Measurements from ENCODE around the gene ACP2. TPM values are rescaled to one million over a fixed set of nuclear protein-coding genes. Genes with fewer than 3 reads are reported as not detected.
A peak's percentile ranks its signal among the peaks of the same experiment; 100 is the strongest.

Gene ACP2
- total RNA-seq, 1 experiment from 2014 or later: 23.5 TPM

GRCh38 chr11:47229161-47229560 lies 19.5 kb downstream of the ACP2 start:
- no peak for TF ChIP-seq CTCF (IDR thresholded peaks at IDR 0.05; ENCODE audit: unreplicated experiment)
- Mint-ChIP-seq H3K27ac (ENCODE audit: unreplicated experiment) (no peak overlapping the region), H3K36me3 (ENCODE audit: insufficient read depth, unreplicated experiment) (no peaks in the 10 kb centered on the region), H3K9me3 (ENCODE audit: low read depth, unreplicated experiment) (no peaks in the 10 kb centered on the region), H3K4me3 (ENCODE audit: low read depth, unreplicated experiment) (no peak overlapping the region), H3K27me3 (ENCODE audit: unreplicated experiment) (no peaks in the 10 kb centered on the region), H3K4me1 (ENCODE audit: low read depth, unreplicated experiment) (no peaks in the 10 kb centered on the region)
- CTCF ChIA-PET: interaction anchor here (0.7 kb wide), 1 partner anchor 30 kb away, joined by 7 read pairs; no protein-coding TSS in a partner anchor
- DNase-seq: no peak
- intact Hi-C loops (cut with micrococcal nuclease; ENCODE audit: unreplicated experiment): no loop called here
- no TSS peak for BruUV-seq (replicated peaks)

GRCh38 chr11:47225552-47226400 lies 22.8 kb downstream of the ACP2 start:
- BruUV-seq (replicated peaks): no TSS peak

GRCh38 chr11:47222696-47223095 lies 25.9 kb downstream of the ACP2 start:
- no peaks in the 10 kb centered on the region for H3K27me3 Mint-ChIP-seq (ENCODE audit: unreplicated experiment)
- CTCF ChIA-PET: no interaction called here
- no peak for DNase-seq
- intact Hi-C loops (cut with micrococcal nuclease; ENCODE audit: unreplicated experiment): no loop called here
- H3K9me3 Mint-ChIP-seq (ENCODE audit: low read depth, unreplicated experiment): no peaks in the 10 kb centered on the region
- no TSS peak for BruUV-seq (replicated peaks)
- no peak for TF ChIP-seq CTCF (IDR thresholded peaks at IDR 0.05; ENCODE audit: unreplicated experiment)
- H3K27ac Mint-ChIP-seq (ENCODE audit: unreplicated experiment): no peak overlapping the region
- peaks cover 7% of the 10 kb centered on the region for H3K36me3 Mint-ChIP-seq (ENCODE audit: insufficient read depth, unreplicated experiment)
- no peak overlapping the region for H3K4me3 Mint-ChIP-seq (ENCODE audit: low read depth, unreplicated experiment)
- peaks cover 22% of the 10 kb centered on the region for H3K4me1 Mint-ChIP-seq (ENCODE audit: low read depth, unreplicated experiment)

More at GRCh38 chr11:47225552-47226400, 22.8 kb downstream of the ACP2 start:
- intact Hi-C loops (cut with micrococcal nuclease; ENCODE audit: unreplicated experiment): no loop called here
- no peak overlapping the region for H3K27ac Mint-ChIP-seq (ENCODE audit: unreplicated experiment)
- H3K27me3 Mint-ChIP-seq (ENCODE audit: unreplicated experiment): no peaks in the 10 kb centered on the region
- no peak for DNase-seq
- no peak overlapping the region for H3K4me3 Mint-ChIP-seq (ENCODE audit: low read depth, unreplicated experiment)
- peaks cover under 1% of the 10 kb centered on the region for H3K4me1 Mint-ChIP-seq (ENCODE audit: low read depth, unreplicated experiment)
- H3K36me3 Mint-ChIP-seq (ENCODE audit: insufficient read depth, unreplicated experiment): no peaks in the 10 kb centered on the region
- no peaks in the 10 kb centered on the region for H3K9me3 Mint-ChIP-seq (ENCODE audit: low read depth, unreplicated experiment)
- no peak for TF ChIP-seq CTCF (IDR thresholded peaks at IDR 0.05; ENCODE audit: unreplicated experiment)
- CTCF ChIA-PET: no interaction called here

GRCh38 chr11:47220401-47220821 lies 28.2 kb downstream of the ACP2 start:
- no TSS peak for BruUV-seq (replicated peaks)
- H3K9me3 Mint-ChIP-seq (ENCODE audit: low read depth, unreplicated experiment): no peaks in the 10 kb centered on the region
- H3K36me3 Mint-ChIP-seq (ENCODE audit: insufficient read depth, unreplicated experiment): peaks cover 24% of the 10 kb centered on the region
- H3K27ac Mint-ChIP-seq (ENCODE audit: unreplicated experiment): peak overlapping the region; percentile 62
- DNase-seq: no peak
- intact Hi-C loops (cut with micrococcal nuclease; ENCODE audit: unreplicated experiment): no loop called here
- CTCF ChIA-PET: interaction anchor here (0.6 to 1.4 kb wide), 5 partner anchors 16 to 39 kb away, joined by 3 to 4 read pairs (median 3); no protein-coding TSS in a partner anchor
- H3K4me3 Mint-ChIP-seq (ENCODE audit: low read depth, unreplicated experiment): no peak overlapping the region
- no peak for TF ChIP-seq CTCF (IDR thresholded peaks at IDR 0.05; ENCODE audit: unreplicated experiment)
- no peaks in the 10 kb centered on the region for H3K27me3 Mint-ChIP-seq (ENCODE audit: unreplicated experiment)
- H3K4me1 Mint-ChIP-seq (ENCODE audit: low read depth, unreplicated experiment): peaks cover 34% of the 10 kb centered on the region
